DND-41 (cell line): ENCODE data around the gene ACAP2.

Experiments used
- ATAC-seq: fragments of 200-7000 bp; cut with Tn5 transposase; 3 replicates; pipeline ENCODE4 v1.9.1; 2021; ENCODE audit warnings: low read depth; ENCODE audit not compliant: insufficient read depth
- DNase-seq: peaks from one replicate; pipeline ENCODE4 v3.0.0-alpha.2; 2020
- H2AFZ ChIP-seq: 2 replicates; pipeline ENCODE4 v1.6.0; 2012; ENCODE audit warnings: low read depth, low read length
- H3K27ac ChIP-seq: 2 replicates; pipeline ENCODE4 v1.5.1; 2012; ENCODE audit warnings: low read length, inconsistent platforms
- H3K27me3 ChIP-seq: fragments of 200-600 bp; sonication (generic); 2 replicates; pipeline ENCODE4 v1.6.0; 2012; ENCODE audit warnings: low read length, mild to moderate bottlenecking, inconsistent platforms; ENCODE audit not compliant: insufficient read depth, poor library complexity
- H3K36me3 ChIP-seq: 2 replicates; pipeline ENCODE4 v1.5.1; 2012; ENCODE audit warnings: low read length, inconsistent platforms; ENCODE audit not compliant: insufficient read depth
- H3K4me1 ChIP-seq: 2 replicates; pipeline ENCODE4 v1.5.1; 2012; ENCODE audit warnings: mild to moderate bottlenecking, low read length; ENCODE audit not compliant: insufficient read depth
- H3K4me2 ChIP-seq: 2 replicates; pipeline ENCODE4 v1.6.0; 2012; ENCODE audit warnings: mild to moderate bottlenecking, moderate library complexity, low read length, inconsistent platforms; ENCODE audit not compliant: insufficient read depth
- H3K4me3 ChIP-seq, 2 experiments: fragments of 200-600 bp in 1 of 2; shearing (Covaris generic) in 1 of 2; 2 replicates each; pipeline ENCODE4 v1.5.1; 2012 to 2016; ENCODE audit warnings: inconsistent platforms in 2 of 2, low read length in 2 of 2, mild to moderate bottlenecking in 2 of 2, low read depth in 1 of 2, moderate library complexity in 1 of 2
- H3K79me2 ChIP-seq: 2 replicates; pipeline ENCODE4 v1.6.0; 2012; ENCODE audit warnings: low read length, inconsistent platforms; ENCODE audit not compliant: insufficient read depth
- H3K9ac ChIP-seq: 2 replicates; pipeline ENCODE4 v1.6.0; 2012; ENCODE audit warnings: low read depth, mild to moderate bottlenecking, inconsistent platforms, low read length, moderate library complexity
- H3K9me3 ChIP-seq: 2 replicates; pipeline ENCODE4 v1.5.1; 2012; ENCODE audit warnings: low read length, moderate library complexity, mild to moderate bottlenecking, inconsistent platforms; ENCODE audit not compliant: insufficient read depth, severe bottlenecking
- H4K20me1 ChIP-seq: 2 replicates; pipeline ENCODE4 v1.6.0; 2012; ENCODE audit warnings: low read length; ENCODE audit not compliant: insufficient read depth
- EZH2 ChIP-seq: IDR thresholded peaks from 3 replicates; pipeline ENCODE4 v1.6.1; 2012; ENCODE audit warnings: borderline replicate concordance, low read depth, mild to moderate bottlenecking, moderate library complexity, low read length, inconsistent platforms; ENCODE audit not compliant: severe bottlenecking
- TF ChIP-seq, protein P1 (sequence below): IDR thresholded peaks from 2 replicates; pipeline ENCODE4 v1.5.1; 2012; ENCODE audit warnings: borderline replicate concordance, low read length, moderate library complexity, mild to moderate bottlenecking; ENCODE audit not compliant: poor library complexity, severe bottlenecking; ENCODE audit errors: extremely low read depth

ACAP2 gene

DNA sequence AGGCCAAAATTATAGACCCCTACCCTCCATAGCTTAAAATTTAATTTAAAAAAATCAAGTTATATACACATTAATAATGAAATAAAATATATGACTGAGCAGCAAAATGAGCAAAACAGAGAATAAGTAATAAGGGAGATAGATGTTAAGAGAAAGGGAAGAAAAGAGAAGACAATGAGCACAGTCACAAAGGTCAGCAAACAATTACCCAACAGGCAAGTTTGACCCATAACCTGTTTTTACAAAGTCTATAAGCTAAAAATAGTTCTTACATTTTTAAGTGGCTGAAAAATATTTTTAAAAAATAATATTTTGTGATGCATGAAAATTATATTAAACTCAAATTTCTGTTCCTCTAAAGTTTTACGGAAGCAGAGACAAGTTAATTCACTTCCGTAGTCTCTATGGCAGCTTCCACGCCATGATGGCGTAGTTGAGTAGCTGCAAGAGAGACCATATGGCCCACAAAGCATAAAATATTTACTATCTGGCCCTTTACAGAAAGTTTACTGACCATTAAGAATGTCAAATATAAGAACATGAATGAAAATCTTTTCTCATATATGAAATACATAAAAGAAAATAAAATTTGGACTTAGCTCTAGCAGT, 47.5 kb downstream of the ACAP2 start:
- H3K4me2 ChIP-seq = no peak overlapping the region
- H3K9ac ChIP-seq = no peak overlapping the region
- no peak for TF ChIP-seq EZH2
- TF ChIP-seq, protein P1, sequence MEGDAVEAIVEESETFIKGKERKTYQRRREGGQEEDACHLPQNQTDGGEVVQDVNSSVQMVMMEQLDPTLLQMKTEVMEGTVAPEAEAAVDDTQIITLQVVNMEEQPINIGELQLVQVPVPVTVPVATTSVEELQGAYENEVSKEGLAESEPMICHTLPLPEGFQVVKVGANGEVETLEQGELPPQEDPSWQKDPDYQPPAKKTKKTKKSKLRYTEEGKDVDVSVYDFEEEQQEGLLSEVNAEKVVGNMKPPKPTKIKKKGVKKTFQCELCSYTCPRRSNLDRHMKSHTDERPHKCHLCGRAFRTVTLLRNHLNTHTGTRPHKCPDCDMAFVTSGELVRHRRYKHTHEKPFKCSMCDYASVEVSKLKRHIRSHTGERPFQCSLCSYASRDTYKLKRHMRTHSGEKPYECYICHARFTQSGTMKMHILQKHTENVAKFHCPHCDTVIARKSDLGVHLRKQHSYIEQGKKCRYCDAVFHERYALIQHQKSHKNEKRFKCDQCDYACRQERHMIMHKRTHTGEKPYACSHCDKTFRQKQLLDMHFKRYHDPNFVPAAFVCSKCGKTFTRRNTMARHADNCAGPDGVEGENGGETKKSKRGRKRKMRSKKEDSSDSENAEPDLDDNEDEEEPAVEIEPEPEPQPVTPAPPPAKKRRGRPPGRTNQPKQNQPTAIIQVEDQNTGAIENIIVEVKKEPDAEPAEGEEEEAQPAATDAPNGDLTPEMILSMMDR = no peak
- no peak for DNase-seq
- H3K36me3 ChIP-seq = no peaks in the 10 kb centered on the region
- H3K27me3 ChIP-seq = no peaks in the 10 kb centered on the region
- ATAC-seq = no peak
- H3K27ac ChIP-seq = no peak overlapping the region
- no peak overlapping the region for H3K4me3 ChIP-seq
- no peaks in the 10 kb centered on the region for H3K9me3 ChIP-seq
- no peak overlapping the region for H2AFZ ChIP-seq
- peaks cover 65% of the 10 kb centered on the region for H3K79me2 ChIP-seq
- H4K20me1 ChIP-seq = peaks cover 12% of the 10 kb centered on the region; the same call in 1 of the 2 replicates
- H3K4me1 ChIP-seq = no peaks in the 10 kb centered on the region

DNA sequence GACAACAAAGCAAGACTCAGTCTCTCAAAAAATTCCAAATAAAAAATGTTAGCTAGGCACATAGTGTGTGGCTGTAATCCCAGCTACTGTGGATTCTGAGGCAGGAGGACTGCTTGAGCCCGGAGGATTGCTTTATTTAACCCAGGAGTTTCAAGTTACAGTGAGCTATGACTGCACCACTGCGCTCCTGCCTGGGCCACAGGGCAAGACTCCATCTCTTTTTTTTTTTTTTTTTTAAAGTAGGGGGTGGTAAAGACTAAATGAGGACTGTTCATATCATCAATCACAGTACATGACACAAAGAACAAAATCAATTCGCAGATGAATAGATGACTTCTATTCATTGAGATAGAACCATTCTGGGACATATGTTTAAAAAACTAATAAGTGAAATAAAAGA, 48.1 kb downstream of the ACAP2 start:
- Histone ChIP-seq H3K4me3 (no peak overlapping the region), H3K36me3 (no peaks in the 10 kb centered on the region), H3K9ac (no peak overlapping the region), H3K4me1 (no peaks in the 10 kb centered on the region), H3K27ac (no peak overlapping the region), H3K9me3 (no peaks in the 10 kb centered on the region), H3K79me2 (peaks cover 61% of the 10 kb centered on the region), H4K20me1 (peaks cover 12% of the 10 kb centered on the region; the same call in 1 of the 2 replicates), H2AFZ (no peak overlapping the region), H3K4me2 (no peak overlapping the region), H3K27me3 (no peaks in the 10 kb centered on the region)
- DNase-seq (no peak), ATAC-seq (no peak)
- TF ChIP-seq, protein P1 = no peak
- no peak for TF ChIP-seq EZH2

DNA sequence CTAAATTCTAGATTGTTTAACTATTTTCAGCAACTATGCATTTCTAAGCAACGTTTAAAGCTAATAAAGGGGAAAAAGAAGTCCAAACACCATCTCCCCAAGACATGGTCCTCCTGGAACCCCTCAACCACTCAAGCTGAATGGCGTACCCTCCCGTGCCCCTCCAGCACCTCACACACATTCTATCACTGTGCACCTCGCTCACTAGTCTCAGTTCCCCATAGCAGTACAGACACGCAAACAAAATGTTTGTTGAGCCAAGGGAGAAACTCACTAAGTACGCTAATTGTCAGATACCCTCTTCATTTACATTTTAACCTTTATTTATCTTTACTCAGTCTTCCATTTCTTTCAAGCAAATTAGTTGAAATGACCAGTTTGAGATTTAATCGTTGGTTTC, 48.8 kb downstream of the ACAP2 start:
- peaks cover 9% of the 10 kb centered on the region; the same call in 1 of the 2 replicates for H4K20me1 ChIP-seq
- no peak overlapping the region for H3K4me3 ChIP-seq
- ATAC-seq (no peak), DNase-seq (no peak)
- no peaks in the 10 kb centered on the region for H3K4me1 ChIP-seq
- no peak overlapping the region for H3K4me2 ChIP-seq
- no peaks in the 10 kb centered on the region for H3K27me3 ChIP-seq
- TF ChIP-seq, protein P1 = no peak
- TF ChIP-seq EZH2 = no peak
- H3K9ac ChIP-seq = no peak overlapping the region
- H3K9me3 ChIP-seq = no peaks in the 10 kb centered on the region
- H2AFZ ChIP-seq = no peak overlapping the region
- no peaks in the 10 kb centered on the region for H3K36me3 ChIP-seq
- H3K79me2 ChIP-seq = peaks cover 54% of the 10 kb centered on the region
- no peak overlapping the region for H3K27ac ChIP-seq
